Hepatocyte (in vitro differentiated cells): ENCODE results near the gene FRMPD4. TPM values are rescaled to one million over a fixed set of nuclear protein-coding genes. Genes with fewer than 3 reads are reported as not detected.

Experiments used
- DNase-seq: peaks from one replicate; pipeline ENCODE4 v3.0.0-alpha.2; 2016; ENCODE audit warnings: low spot score
- H2AFZ ChIP-seq: fragments of 200-600 bp; sonication (generic); 2 replicates; pipeline ENCODE4 v1.6.0; 2016; ENCODE audit warnings: antibody characterized with exemption, mild to moderate bottlenecking
- H3K27ac ChIP-seq: fragments of 200-600 bp; sonication (generic); 2 replicates; pipeline ENCODE4 v1.5.1; 2016; ENCODE audit warnings: mild to moderate bottlenecking
- H3K27me3 ChIP-seq: fragments of 200-600 bp; sonication (generic); 2 replicates; pipeline ENCODE4 v1.6.1; 2016
- H3K36me3 ChIP-seq: fragments of 200-600 bp; sonication (generic); replicated peaks from 2 replicates; pipeline ENCODE4 v1.5.1; 2016; ENCODE audit warnings: low read depth; ENCODE audit not compliant: insufficient read depth
- H3K4me1 ChIP-seq: fragments of 200-600 bp; sonication (generic); 2 replicates; pipeline ENCODE4 v1.5.1; 2016; ENCODE audit warnings: mild to moderate bottlenecking, moderate library complexity; ENCODE audit not compliant: insufficient read depth
- H3K4me2 ChIP-seq: fragments of 200-600 bp; sonication (generic); 2 replicates; pipeline ENCODE4 v1.6.0; 2016
- H3K4me3 ChIP-seq: fragments of 200-600 bp; sonication (generic); 2 replicates; pipeline ENCODE4 v1.5.1; 2016; ENCODE audit warnings: mild to moderate bottlenecking
- H3K79me2 ChIP-seq: fragments of 200-600 bp; sonication (generic); 2 replicates; pipeline ENCODE4 v1.6.0; 2017; ENCODE audit warnings: mild to moderate bottlenecking
- H3K9me2 ChIP-seq: fragments of 200-600 bp; sonication (generic); replicated peaks from 2 replicates; pipeline ENCODE4 v1.6.0; 2017; ENCODE audit warnings: mild to moderate bottlenecking; ENCODE audit not compliant: insufficient read depth
- H3K9me3 ChIP-seq: fragments of 200-600 bp; sonication (generic); 2 replicates; pipeline ENCODE4 v1.5.1; 2016; ENCODE audit warnings: low read depth, mild to moderate bottlenecking
- H4K20me1 ChIP-seq: fragments of 200-600 bp; sonication (generic); 2 replicates; pipeline ENCODE4 v1.6.0; 2016; ENCODE audit warnings: mild to moderate bottlenecking; ENCODE audit not compliant: insufficient read depth, poor library complexity, severe bottlenecking
- CTCF ChIP-seq: fragments of 200-600 bp; sonication (generic); IDR thresholded peaks from 2 replicates; pipeline ENCODE4 v1.5.1; 2016; ENCODE audit warnings: antibody characterized with exemption, mild to moderate bottlenecking; ENCODE audit not compliant: poor library complexity
- EZH2 ChIP-seq: fragments of 200-600 bp; sonication (generic); IDR thresholded peaks from 2 replicates; pipeline ENCODE4 v1.6.1; 2016; ENCODE audit warnings: antibody characterized with exemption, mild to moderate bottlenecking, borderline replicate concordance
- EZH2phosphoT487 ChIP-seq: fragments of 200-600 bp; sonication (generic); IDR thresholded peaks from one replicate; pipeline ENCODE4 v1.6.1; 2018; ENCODE audit warnings: antibody characterized with exemption, mild to moderate bottlenecking, low read depth, moderate library complexity; ENCODE audit not compliant: unreplicated experiment, severe bottlenecking
- WGBS: methylation state at CpG from one replicate; pipeline ENCODE4 v1.1.6; 2016; ENCODE audit warnings: low lambda C conversion rate; ENCODE audit errors: missing lambda C conversion rate; 5-methylcytosine and 5-hydroxymethylcytosine counted together
- polyA plus RNA-seq: library from polyadenylated mRNA; unstranded; fragments of >200 nt; fragmentation: Nextera tagmentation; extraction: Ambion mirVana; gene quantifications from 2 replicates; pipeline ENCODE4 v1.2.1, GENCODE V29; 2016
- total RNA-seq: library from RNA; depleted of rRNA; stranded (reverse); fragments of >200 nt; gene quantifications from 2 replicates; pipeline ENCODE4 v1.2.3, GENCODE V29; 2014

Gene FRMPD4
- total and polyA plus RNA-seq, 2 experiments from 2014 or later = 0.23 TPM; not detected in 1

GRCh38 chrX:12460929-12461328 is 322.7 kb downstream of the FRMPD4 start:
- WGBS = 69% methylated on average over 2 of the region's 2 CpGs
- Histone ChIP-seq H3K4me1 (no peaks in the 10 kb centered on the region), H3K27me3 (no peaks in the 10 kb centered on the region), H3K9me2 (no peaks in the 10 kb centered on the region), H3K79me2 (no peaks in the 10 kb centered on the region), H4K20me1 (no peaks in the 10 kb centered on the region), H2AFZ (no peak overlapping the region), H3K36me3 (no peaks in the 10 kb centered on the region), H3K4me2 (no peak overlapping the region), H3K4me3 (no peak overlapping the region), H3K9me3 (no peaks in the 10 kb centered on the region), H3K27ac (no peak overlapping the region)
- no peak for DNase-seq
- TF ChIP-seq CTCF (no peak), EZH2phosphoT487 (no peak), EZH2 (no peak)

GRCh38 chrX:12463052-12463451 is 324.8 kb downstream of the FRMPD4 start:
- no peaks in the 10 kb centered on the region for H3K9me2 ChIP-seq
- no peak overlapping the region for H3K4me3 ChIP-seq
- H4K20me1 ChIP-seq = no peaks in the 10 kb centered on the region
- H3K36me3 ChIP-seq = no peaks in the 10 kb centered on the region
- no peaks in the 10 kb centered on the region for H3K27me3 ChIP-seq
- TF ChIP-seq CTCF (no peak), EZH2 (no peak), EZH2phosphoT487 (no peak)
- no peak overlapping the region for H2AFZ ChIP-seq
- H3K4me1 ChIP-seq = no peaks in the 10 kb centered on the region
- DNase-seq = no peak
- no peak overlapping the region for H3K4me2 ChIP-seq
- no peaks in the 10 kb centered on the region for H3K79me2 ChIP-seq
- WGBS = 74% methylated on average over 2 of the region's 2 CpGs
- H3K27ac ChIP-seq = no peak overlapping the region
- no peaks in the 10 kb centered on the region for H3K9me3 ChIP-seq

DNA sequence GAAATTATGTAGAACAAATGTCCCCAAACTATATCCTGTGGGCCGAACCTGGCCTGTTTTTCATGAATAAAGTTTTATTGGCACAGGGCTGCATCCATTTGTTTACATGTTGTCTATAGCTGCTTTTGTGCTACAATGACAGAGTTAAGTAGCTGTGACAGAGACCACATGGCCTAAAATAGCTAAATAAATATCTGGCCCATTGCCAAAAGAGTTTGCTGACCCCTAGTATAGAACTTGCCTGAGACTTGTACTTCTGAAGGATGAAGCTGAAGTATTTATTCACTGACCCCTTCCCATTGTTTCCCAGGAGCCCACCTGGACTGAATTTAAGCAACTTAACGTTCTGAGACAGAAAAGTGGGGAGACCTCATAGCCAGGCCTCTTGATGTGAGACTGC is 325.6 kb downstream of the FRMPD4 start:
- H4K20me1 ChIP-seq = no peaks in the 10 kb centered on the region
- no peaks in the 10 kb centered on the region for H3K36me3 ChIP-seq
- no peak overlapping the region for H3K4me3 ChIP-seq
- no peaks in the 10 kb centered on the region for H3K4me1 ChIP-seq
- H3K27me3 ChIP-seq = no peaks in the 10 kb centered on the region
- H2AFZ ChIP-seq = no peak overlapping the region
- WGBS = 59% methylated on average over 2 of the region's 2 CpGs
- H3K9me2 ChIP-seq = no peaks in the 10 kb centered on the region
- H3K79me2 ChIP-seq = no peaks in the 10 kb centered on the region
- no peak for DNase-seq
- no peaks in the 10 kb centered on the region for H3K9me3 ChIP-seq
- H3K27ac ChIP-seq = no peak overlapping the region
- no peak overlapping the region for H3K4me2 ChIP-seq
- TF ChIP-seq EZH2phosphoT487 (no peak), CTCF (no peak), EZH2 (no peak)

- Histone ChIP-seq H2AFZ (no peak overlapping the region), H3K79me2 (no peaks in the 10 kb centered on the region), H3K9me3 (no peaks in the 10 kb centered on the region), H3K9me2 (no peaks in the 10 kb centered on the region), H3K27ac (no peak overlapping the region), H4K20me1 (no peaks in the 10 kb centered on the region), H3K4me3 (no peak overlapping the region), H3K4me1 (no peaks in the 10 kb centered on the region), H3K4me2 (no peak overlapping the region), H3K27me3 (no peaks in the 10 kb centered on the region), H3K36me3 (no peaks in the 10 kb centered on the region)
- TF ChIP-seq EZH2phosphoT487 = no peak
- TF ChIP-seq CTCF = no peak
- TF ChIP-seq EZH2 = no peak
- DNase-seq = no peak
- WGBS = 58% methylated on average over 1 of the region's 1 CpG
Measured at GRCh38 chrX:12467321-12467720, 329.0 kb downstream of the FRMPD4 start.
